VCaP (cell line): Measurements from ENCODE around the gene HDAC4.

Experiments
- H3K27ac ChIP-seq: fragments of 450-650 bp; 2 replicates; pipeline ENCODE4 v1.5.1; 2017
- CTCF ChIP-seq: fragments of 450-650 bp; conservative IDR thresholded peaks from 2 replicates; pipeline ENCODE4 v1.5.1; 2017; ENCODE audit warnings: mild to moderate bottlenecking, moderate library complexity

Gene HDAC4

GRCh38 chr2:239163688-239164334, 237.0 kb downstream of the HDAC4 start:
- no peak overlapping the region for H3K27ac ChIP-seq
- TF ChIP-seq CTCF = no peak

- TF ChIP-seq CTCF = no peak
- no peak overlapping the region for H3K27ac ChIP-seq
Observed at GRCh38 chr2:239162976-239163687, 237.7 kb downstream of the HDAC4 start.

- H3K27ac ChIP-seq = no peak overlapping the region
- no peak for TF ChIP-seq CTCF
Observed at GRCh38 chr2:239162141-239162821, 238.5 kb downstream of the HDAC4 start.

- no peak for TF ChIP-seq CTCF
- no peak overlapping the region for H3K27ac ChIP-seq
Observed at GRCh38 chr2:239161711-239162140, 239.1 kb downstream of the HDAC4 start.

GRCh38 chr2:239160226-239161143, 240.3 kb downstream of the HDAC4 start:
- H3K27ac ChIP-seq = no peak overlapping the region
- no peak for TF ChIP-seq CTCF

GRCh38 chr2:239159476-239159911, 241.3 kb downstream of the HDAC4 start:
- no peak for TF ChIP-seq CTCF
- no peak overlapping the region; the same call in 1 of the 2 replicates for H3K27ac ChIP-seq
